Colonic mucosa (tissue), 4 donors: ENCODE measurements around the gene C3orf20. TPM values are rescaled to one million over a fixed set of nuclear protein-coding genes. Genes with fewer than 3 reads are reported as not detected.

Experiments used
- DNase-seq: peaks from one replicate; pipeline ENCODE4 v3.0.0-alpha.2; 2020
- H3K27ac ChIP-seq: fragments of 200-600 bp; one replicate; pipeline ENCODE4 v1.8.0; 2021
- H3K27me3 ChIP-seq: fragments of 200-600 bp; one replicate; pipeline ENCODE4 v1.8.0; 2021
- H3K36me3 ChIP-seq: fragments of 200-600 bp; one replicate; pipeline ENCODE4 v1.8.0; 2021
- H3K4me1 ChIP-seq: fragments of 200-600 bp; one replicate; pipeline ENCODE4 v1.8.0; 2021; ENCODE audit warnings: mild to moderate bottlenecking
- H3K4me3 ChIP-seq: fragments of 200-600 bp; one replicate; pipeline ENCODE4 v1.8.0; 2021
- H3K9ac ChIP-seq, 2 donors: one replicate each; pipeline ENCODE4 v1.7.0; 2013; ENCODE audit warnings: control low read depth in 2 of 2, low read depth in 2 of 2, low read length in 2 of 2
- H3K9me3 ChIP-seq: fragments of 200-600 bp; one replicate; pipeline ENCODE4 v1.8.0; 2021
- intact Hi-C: fragments of 100-400 bp; cut with DNase I; formaldehyde crosslinking; loops from one replicate; pipeline ENCODE4 v1.14.1; 2022
- total RNA-seq, 2 donors: library from RNA; stranded (reverse); fragmentation: NEBNext Ultra II Directional in 1 of 2; extraction: Animal tissue kit (Norgen Biotek cat#: 25700) in 1 of 2; gene quantifications; one replicate each; pipeline ENCODE4 v1.2.1, GENCODE V29; 2021
- TF ChIP-seq, protein P1 (sequence below): fragments of 200-600 bp; IDR thresholded peaks from one replicate; pipeline ENCODE4 v1.8.0; 2022; ENCODE audit warnings: antibody characterized with exemption, mild to moderate bottlenecking
- donor health status: healthy.
- donor health status: DM: no; HTN: no; CAD: no.
- donor health status: DM: no; HTN: no; CAD: no.

Gene C3orf20
- total RNA-seq, 2 donors from 2014 or later, result 0.08 TPM; not detected in 1

DNA sequence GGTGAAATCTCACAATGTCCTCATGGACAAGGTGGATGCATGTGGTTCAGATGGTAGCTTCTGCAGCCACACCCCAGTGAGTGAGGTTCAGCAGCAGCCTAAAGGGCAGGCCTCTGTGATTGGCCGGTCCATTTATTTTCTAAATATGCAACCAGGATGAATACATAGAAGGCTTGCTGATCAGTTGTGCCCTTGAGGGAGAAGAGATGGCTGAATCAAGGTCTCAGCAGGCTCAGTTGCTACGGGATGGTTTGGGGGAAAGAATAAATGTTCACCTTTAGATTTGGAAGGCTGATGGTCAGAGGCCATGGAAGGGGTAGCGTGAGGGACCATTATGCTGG lies 90.1 kb downstream of the C3orf20 start:
- DNase-seq, result no peak

DNA sequence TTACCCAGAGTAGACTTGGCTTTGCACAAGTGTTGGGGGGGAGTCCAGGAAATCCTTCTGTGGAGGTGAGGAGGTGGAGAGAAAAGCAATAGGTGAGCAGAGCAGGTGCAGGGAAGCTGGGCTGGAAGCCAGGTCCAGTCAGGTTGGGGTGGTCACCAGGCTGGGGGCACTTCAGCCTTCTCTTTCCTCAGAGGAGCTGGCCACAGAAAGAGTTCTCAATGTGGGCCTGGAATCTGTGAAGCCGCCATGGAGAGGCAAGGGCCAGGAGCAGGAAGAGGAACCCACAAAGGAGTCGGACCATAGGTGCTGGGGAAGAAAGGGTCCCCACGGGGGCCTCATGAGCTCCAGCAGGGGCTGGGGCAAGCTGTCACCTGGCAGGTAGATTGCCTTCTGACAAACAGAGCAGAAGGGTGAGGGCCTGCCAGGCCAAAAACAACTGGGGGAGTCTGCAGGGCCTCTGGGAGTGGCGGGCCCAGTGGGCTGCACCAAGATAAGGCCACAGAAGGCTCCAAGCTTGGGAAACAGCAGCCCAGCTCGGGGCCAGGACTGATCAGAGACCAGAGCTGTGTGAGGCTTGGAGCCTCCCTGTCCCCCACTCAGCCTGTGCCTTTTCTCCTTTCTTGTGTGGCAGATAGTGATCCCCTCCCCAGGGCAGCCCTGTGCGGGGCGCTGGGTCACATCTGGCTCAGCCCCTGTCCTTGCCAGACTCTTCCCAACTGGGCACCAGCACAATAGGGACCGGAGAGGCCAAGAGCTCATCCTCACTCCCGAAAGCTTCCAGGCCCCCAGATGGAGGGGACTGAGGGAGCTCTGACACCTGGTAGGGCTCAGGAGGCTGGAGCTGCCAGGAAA lies 90.9 kb downstream of the C3orf20 start:
- no peaks in the 10 kb centered on the region for H3K27me3 ChIP-seq
- no peak for DNase-seq
- H3K4me3 ChIP-seq, result no peak overlapping the region
- H3K4me1 ChIP-seq, result no peaks in the 10 kb centered on the region
- H3K36me3 ChIP-seq, result no peaks in the 10 kb centered on the region
- H3K9ac ChIP-seq, result no peak overlapping the region
- H3K9me3 ChIP-seq, result no peaks in the 10 kb centered on the region
- H3K27ac ChIP-seq, result no peak overlapping the region
- intact Hi-C loops, result no loop called here
- TF ChIP-seq, protein P1, sequence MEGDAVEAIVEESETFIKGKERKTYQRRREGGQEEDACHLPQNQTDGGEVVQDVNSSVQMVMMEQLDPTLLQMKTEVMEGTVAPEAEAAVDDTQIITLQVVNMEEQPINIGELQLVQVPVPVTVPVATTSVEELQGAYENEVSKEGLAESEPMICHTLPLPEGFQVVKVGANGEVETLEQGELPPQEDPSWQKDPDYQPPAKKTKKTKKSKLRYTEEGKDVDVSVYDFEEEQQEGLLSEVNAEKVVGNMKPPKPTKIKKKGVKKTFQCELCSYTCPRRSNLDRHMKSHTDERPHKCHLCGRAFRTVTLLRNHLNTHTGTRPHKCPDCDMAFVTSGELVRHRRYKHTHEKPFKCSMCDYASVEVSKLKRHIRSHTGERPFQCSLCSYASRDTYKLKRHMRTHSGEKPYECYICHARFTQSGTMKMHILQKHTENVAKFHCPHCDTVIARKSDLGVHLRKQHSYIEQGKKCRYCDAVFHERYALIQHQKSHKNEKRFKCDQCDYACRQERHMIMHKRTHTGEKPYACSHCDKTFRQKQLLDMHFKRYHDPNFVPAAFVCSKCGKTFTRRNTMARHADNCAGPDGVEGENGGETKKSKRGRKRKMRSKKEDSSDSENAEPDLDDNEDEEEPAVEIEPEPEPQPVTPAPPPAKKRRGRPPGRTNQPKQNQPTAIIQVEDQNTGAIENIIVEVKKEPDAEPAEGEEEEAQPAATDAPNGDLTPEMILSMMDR, result no peak

More for the DNA sequence above, 90.1 kb downstream of the C3orf20 start:
- TF ChIP-seq, protein P1, result no peak
- intact Hi-C loops, result no loop called here
- Histone ChIP-seq H3K9me3 (no peaks in the 10 kb centered on the region), H3K36me3 (no peaks in the 10 kb centered on the region), H3K9ac (no peak overlapping the region), H3K27me3 (no peaks in the 10 kb centered on the region), H3K4me1 (no peaks in the 10 kb centered on the region), H3K27ac (no peak overlapping the region), H3K4me3 (no peak overlapping the region)

DNA sequence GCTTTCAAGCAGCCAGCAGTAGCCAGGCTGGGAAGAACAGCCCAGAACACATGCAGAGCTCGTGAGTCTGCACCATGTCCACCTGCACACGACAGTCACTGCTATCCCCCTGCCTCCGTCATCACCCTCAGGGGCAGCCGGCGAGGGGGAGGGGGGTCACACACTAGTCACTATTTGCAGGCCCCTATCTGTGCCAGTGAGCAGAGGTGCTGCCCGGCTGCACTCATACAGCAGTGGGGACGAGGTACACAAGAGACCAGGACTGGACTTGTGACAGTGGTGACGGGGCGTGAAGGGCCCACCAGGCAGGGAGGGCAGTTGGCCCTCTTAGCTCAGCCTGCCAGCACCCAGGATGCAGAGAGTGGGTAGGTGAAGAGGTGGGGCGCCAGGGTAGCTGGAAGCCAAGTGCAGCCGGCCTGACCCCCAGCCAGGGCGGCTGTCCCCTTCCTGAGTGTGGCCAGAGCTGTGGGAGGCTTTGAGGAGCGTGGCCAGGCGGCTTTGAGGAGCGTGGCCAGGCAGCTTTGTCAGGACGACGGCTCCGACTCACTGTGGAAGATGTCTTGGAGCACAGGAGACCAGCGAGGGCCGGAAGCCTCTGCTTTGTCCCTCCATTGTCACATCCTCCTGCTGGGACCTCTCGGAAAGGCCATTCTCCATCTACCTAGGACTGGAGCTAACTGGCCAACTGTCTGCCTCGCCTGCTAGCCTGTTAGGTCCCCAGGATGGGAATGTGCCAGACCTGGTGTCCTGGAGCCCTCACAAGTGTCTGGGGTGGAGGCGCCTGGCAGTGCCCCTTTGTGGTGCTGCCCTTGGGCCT lies 91.7 kb downstream of the C3orf20 start:
- no peak for DNase-seq
- no peaks in the 10 kb centered on the region for H3K27me3 ChIP-seq
- H3K27ac ChIP-seq, result no peak overlapping the region
- TF ChIP-seq, protein P1, result no peak
- H3K4me3 ChIP-seq, result no peak overlapping the region
- no peaks in the 10 kb centered on the region for H3K9me3 ChIP-seq
- intact Hi-C loops, result no loop called here
- H3K36me3 ChIP-seq, result no peaks in the 10 kb centered on the region
- H3K9ac ChIP-seq, result no peak overlapping the region
- no peaks in the 10 kb centered on the region for H3K4me1 ChIP-seq

DNA sequence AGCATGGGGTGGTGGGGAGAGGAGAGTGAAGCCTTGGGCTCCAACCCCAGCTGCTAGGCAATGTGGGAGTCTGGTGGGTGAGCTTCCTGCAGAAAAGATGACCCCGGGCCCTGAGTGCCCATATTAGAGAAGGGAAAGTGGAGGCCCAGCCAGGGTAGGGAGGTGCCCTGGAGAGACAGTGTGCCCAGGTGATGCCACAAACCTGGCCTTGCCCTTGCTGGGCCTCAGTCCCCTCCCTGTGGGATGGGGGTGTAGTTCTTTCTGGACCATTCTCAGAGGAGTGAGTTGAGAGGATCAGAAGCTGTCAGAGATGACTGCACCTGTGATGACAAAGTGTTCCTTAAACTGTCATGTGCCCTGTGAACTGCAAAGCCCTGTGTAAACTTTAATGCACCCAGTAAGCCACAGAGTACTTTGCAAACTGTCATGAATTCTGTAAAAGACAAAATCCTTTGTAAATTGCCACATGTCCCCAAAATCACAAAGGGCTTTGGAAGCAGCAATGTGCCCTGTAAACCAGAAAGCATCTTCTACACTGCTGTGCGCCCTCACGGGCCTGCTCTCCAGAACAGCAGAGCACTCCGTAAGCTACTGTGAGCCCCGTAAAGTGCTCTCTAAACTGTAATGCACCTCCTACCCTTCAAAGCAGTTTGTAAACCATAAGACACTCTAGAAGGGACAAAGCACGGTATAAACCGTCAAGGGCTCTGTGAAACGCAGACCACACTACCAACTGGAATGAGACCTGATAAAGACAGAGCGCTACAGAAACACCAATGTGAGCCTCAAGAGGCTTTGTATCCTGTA lies 92.5 kb downstream of the C3orf20 start:
- Histone ChIP-seq H3K9ac (no peak overlapping the region), H3K4me1 (no peaks in the 10 kb centered on the region), H3K27me3 (no peaks in the 10 kb centered on the region), H3K9me3 (no peaks in the 10 kb centered on the region), H3K27ac (no peak overlapping the region), H3K4me3 (no peak overlapping the region), H3K36me3 (no peaks in the 10 kb centered on the region)
- no peak for DNase-seq
- intact Hi-C loops, result no loop called here
- TF ChIP-seq, protein P1, result no peak

DNA sequence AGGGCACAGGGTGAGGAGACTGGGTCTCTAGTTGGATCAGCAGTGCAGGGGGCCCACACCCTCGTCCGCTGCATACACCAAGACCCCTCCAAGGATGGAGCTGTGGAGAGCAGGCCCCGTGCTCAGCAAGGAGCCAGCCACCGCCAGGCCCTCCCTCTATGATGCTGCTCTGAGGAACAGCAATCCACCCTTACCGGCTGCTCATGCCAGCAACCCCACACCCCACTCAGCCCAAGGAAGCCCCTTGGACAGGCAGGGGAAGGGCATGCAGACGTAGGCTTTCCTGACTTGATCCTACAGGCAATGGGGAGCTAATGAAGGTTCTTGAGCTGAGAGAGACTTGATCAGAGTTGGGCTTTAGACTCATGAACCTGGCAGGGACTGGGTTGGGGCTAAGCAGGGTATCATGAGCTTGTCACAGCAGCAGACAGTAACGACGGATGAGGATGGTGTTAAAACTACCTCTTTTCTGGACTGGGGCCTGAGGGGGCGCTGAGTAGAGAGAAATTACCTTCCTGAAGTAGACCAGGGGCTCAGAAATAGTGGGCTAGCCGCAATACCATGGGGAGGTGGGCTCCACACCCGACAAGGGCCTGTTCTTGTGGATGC lies 93.3 kb downstream of the C3orf20 start:
- no peaks in the 10 kb centered on the region for H3K36me3 ChIP-seq
- no peaks in the 10 kb centered on the region for H3K9me3 ChIP-seq
- no peaks in the 10 kb centered on the region for H3K4me1 ChIP-seq
- H3K27ac ChIP-seq, result no peak overlapping the region
- TF ChIP-seq, protein P1, result no peak
- H3K27me3 ChIP-seq, result no peaks in the 10 kb centered on the region
- DNase-seq, result no peak
- no peak overlapping the region for H3K4me3 ChIP-seq
- intact Hi-C loops, result no loop called here
- H3K9ac ChIP-seq, result no peak overlapping the region
